DMS 273 (cell line): ENCODE data around the gene ONECUT1.

Source experiments
- DNase-seq: peaks from one replicate; lab custom pipeline; 2025; ENCODE audit not compliant: unreplicated experiment; lab: John Stamatoyannopoulos, UW

The ONECUT1 gene

DNA sequence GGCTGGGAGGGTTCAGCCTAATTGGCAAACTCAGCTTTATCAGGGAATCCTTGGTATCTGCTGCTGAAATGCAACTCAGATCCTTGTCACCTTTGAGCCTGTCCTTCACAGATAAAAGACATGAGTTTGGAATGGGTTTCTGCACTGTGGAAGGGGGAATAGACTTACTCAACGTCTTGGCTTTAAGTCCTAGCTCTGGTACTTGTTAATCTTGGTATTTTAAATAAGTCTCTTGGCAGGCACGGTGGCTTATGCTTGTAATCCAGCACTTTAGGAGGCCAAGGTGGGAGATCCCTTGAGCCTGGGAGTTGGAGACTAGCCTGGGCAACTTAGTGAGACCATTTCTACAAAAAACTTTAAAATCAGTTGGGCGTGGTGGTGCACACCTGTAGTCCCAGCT, 55.8 kb downstream of the ONECUT1 start:
- DNase-seq = no peak

DNA sequence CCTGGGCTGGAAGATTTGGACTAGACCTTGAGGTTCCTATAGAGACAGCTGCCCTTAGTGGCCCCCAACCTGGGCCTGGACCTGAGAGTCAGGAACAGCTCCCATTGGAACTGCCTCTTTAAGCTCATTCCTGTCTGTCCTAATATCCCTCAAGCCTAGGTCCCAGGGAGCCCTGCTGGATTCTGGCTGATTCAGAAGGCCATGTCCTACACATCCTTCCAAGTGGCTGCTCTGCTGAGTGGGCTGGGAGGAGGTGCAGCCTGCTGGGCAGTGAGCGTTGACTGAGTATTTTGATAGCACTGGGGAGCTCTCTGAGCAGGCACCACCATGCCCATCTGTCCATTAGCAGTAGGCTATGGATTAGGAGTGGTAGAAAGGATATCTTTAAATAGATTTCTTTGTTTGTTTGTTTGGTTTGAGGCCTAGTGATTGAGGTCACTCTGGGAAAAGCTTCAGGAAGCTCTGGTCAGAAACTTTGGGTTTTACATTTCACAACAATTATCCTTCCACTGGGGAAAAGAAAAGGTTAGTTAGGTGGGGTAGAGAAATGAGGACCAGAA, 56.4 kb downstream of the ONECUT1 start:
- DNase-seq = no peak

DNA sequence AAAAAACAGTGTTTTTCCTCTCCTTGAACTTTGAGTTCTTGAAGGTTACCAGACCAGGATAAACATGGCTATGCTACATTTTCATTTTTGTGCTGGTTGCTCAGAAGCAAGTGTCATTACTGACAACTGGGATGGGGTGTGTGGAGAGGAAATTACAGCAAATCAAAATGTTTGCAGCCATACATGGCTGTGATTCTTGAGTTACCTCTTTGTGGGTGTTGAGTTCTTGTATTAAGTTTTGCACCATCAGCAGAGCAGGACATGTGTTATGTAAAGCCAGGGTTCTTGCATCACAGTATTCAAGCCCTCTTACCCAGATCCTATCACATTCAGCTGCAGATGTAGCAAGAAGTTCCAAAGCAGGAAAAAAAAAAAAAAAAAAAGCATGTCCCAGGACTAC, 57.0 kb downstream of the ONECUT1 start:
- no peak for DNase-seq

DNA sequence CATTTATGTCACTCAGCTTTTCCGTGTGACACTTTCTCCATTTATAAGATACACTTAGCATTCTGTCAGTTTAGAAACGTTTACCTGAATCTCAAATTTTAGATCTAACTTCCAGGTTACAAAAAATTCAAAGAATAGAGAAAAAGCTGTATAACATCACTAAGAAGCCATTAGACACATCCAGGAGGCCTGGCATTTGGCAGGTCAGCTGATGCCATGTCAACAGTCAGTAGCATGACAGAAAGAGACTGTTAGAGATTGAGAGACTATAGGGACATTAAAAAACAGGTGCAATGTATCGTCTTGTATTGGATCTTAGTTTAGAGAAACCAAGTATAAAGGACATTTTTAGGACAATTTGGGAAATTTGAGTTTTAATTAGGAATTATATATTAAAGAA, 57.6 kb downstream of the ONECUT1 start:
- DNase-seq = no peak

DNA sequence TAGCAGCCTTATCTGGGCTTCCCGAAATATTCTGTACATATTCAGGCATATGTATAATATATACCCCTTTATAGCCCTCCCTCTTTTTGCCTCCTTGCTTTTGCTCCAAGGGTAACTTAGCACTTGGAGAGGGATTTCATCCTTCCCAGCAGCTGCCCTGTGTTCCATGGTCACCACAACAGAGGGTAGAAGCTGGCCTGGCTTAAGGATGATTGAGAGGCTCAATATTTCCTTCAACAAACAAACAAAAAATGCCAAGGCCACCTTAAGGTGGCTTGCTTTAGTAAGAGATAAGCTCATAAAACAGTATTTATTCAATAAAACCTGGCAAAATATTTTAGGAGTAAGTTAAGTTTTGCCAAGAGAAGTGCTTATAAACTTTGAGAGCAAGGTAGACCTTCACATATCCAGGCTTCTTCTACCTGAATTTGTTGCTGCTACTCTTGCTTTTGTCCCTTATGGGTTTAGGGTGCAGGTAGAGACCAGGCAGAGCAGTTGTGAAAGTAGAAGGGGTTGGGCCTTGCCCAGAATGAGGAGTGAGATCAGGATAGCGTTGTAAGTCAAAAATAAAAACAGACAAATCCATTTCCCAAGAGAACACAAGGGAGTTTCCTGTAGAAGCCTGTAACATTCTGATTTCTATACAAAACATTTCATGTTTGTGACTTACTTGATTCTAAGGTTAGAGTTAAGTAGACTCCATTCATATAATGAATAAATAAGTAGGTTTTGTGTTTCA, 58.2 kb downstream of the ONECUT1 start:
- no peak for DNase-seq

DNA sequence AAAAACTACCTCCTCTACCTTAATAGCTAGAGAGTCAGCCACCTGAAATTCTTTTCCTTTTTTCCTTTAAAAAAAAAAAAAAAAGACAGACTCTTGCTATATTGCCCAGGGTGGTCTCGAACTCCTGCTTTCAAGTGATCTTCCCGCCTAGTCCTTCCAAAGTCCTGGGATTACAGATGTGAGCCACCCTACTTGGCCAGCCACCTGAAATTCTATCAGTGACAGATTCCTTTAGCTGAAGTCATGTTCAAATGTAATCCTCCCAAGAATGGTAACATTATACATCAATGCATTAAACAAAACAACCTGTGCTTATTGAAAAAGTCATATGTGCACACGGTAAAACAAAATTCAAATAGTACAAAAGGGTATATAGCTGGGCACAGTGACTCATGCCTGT, 59.1 kb downstream of the ONECUT1 start:
- DNase-seq = no peak

DNA sequence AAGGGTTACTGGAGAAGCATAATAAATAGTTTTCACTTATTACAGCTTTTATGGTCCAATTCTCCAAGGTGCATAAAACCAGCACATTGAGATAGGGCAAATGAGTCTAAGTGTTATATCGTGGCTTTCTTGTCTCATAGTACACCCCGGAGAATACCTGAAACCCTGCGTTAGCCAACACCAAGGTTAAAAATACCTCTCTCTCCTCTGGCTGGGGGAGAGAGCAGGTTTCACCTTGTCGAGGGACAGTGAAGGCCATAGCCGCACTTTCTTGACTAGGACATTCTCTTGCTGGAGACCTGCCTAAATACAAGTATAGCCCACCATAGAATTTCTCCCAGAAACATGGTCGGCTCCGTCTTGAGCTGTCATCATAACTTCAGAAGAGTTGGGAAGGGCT, 59.5 kb downstream of the ONECUT1 start:
- no peak for DNase-seq

DNA sequence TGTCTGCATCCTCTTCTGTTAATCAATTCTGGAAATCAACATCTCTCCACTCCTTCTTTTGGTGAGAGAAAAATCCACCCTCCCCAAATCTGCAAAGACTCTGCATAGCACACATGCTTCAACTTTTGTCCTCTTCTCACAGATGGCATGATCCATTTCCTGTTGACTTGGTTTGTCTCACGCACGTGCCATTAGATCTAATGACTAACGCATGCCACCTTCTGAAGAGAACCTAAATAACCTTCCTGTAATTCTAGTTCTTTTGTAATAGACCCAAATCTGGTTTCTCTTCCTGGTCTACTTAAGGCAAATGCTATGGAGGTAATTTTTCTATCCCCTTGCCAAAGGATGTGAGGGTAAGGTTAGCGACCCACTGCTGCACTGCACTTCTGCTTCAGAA, 60.0 kb downstream of the ONECUT1 start:
- no peak for DNase-seq

DNA sequence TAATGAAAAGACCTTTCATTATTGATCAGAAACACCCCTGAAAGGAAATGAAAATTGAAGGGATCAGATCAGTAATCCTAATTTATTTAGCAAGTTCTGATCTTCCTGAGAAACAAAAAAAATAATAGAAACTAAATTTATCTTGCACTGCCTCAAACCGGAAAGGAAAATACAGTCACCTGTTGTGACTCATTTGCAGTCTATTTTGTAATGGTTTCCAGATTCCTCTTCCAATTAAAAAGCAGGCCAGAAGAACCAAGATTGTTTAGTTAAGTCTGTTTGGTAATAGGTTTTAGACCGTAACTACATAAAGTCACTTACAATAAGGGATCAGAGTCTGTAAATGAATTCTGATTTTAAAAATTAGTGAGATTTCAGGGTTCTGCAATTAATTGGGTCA, 61.2 kb downstream of the ONECUT1 start:
- no peak for DNase-seq

DNA sequence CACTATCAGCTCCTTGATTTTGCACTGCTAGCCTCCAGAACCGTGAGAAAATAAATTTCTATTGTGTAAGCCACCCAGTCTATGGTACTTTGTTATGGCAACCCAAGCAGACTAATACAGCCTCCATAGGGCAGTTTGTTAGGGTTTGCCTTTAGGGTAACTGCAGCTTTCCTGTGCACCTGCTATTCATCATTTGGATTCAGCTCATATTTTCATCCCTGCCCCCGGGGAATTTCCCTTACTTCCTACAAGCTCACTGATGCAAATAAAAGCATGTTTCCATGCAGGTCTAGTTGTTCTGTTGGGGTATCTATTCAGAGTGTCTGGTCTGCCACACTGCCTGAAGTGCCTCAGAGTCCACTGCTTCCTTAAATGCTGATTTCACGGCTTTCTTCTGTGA, 62.3 kb downstream of the ONECUT1 start:
- DNase-seq = no peak

DNA sequence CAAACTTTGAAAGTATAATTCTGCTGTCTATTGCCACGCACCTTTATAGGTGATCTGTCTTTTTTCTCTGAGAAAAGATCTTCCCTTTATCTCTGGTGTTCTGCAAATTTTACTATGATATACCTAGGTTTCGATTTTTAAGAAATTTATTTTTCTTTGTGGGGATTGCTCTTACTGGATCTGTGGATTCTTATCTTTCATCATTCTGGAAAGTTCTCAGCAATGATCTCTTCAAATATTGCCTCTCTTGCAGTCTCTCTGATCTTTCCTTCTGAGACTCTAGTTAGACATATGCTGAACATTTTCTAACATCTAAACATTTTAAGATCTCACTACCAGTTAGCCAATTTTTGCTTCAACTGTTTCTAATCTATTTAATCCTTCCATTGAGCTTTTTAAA, 63.9 kb downstream of the ONECUT1 start:
- no peak for DNase-seq

DNA sequence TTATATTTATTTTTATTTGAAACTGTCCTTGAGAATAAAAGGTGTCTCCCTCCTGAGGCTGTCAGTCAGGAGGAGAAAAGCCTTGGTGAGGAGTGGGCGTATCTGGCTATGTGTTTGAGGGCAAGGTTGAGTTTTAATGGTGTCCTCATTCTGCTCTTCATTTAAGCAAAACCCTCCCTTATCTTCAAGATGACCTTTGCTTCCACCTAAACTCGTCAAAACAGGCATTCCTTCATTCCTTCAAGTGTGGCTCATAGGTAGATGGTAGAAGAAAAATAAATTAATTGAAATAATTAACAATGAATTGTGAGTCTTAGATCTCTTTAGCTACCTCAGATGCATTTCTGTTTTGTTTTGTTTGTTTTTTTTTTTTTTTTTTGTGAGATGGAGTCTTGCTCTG, 71.6 kb downstream of the ONECUT1 start:
- no peak for DNase-seq

DNA sequence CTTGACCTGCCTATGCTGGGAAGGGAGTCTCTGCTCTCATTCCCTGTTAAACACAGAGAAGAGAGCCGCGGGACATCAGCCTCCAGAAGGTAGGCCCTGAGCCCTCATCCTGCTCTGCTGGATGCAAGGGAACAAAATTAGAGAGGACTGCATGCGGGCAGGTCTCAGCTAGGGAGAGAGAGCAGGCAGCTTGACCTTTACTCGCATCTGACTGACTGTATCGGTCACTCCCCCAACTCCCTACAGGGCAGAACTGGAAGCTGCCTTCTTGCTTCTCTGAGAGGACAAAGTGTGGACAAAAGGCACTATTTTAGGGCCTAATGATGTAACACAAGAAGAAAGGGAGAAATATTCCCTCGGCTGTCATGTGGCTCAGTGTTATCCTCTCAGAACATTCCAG, 72.2 kb downstream of the ONECUT1 start:
- DNase-seq = no peak

DNA sequence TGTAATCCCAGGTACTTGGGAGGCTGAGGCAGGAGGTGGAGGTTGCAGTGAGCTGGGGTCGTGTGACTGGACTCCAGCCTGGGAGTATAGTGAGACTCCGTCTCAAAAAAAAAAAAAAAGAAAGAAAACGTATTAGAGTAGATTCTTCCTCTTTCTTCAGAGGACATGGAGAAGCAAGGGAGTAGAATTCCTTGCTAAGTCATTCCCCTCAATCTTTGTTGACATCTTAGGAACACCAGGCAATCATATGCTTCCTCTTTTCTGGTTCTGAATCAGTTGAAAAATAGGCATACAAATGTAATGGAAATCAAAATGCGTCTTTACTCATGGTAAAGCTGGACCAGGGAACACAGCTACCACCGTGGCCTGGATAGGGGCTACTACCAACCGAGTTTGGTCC, 72.7 kb downstream of the ONECUT1 start:
- DNase-seq = no peak

DNA sequence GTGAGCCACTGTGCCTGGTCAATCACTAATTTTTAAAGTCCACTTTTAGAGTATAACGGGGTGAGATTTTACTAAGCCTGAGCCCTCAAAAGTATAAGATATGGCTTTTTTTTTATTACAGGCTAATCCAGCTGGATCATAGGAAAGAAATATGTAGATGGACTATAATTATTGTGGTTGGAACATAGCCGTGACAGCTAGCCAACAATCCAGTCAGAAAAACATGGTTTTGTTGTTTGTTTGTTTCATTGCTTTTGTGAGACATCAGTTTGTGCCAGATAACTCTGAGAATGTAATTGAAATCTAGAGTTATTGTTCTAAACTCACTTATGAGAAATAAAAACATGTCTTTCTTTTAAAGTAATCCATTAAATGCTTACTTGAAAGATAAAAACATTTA, 73.6 kb downstream of the ONECUT1 start:
- no peak for DNase-seq

DNA sequence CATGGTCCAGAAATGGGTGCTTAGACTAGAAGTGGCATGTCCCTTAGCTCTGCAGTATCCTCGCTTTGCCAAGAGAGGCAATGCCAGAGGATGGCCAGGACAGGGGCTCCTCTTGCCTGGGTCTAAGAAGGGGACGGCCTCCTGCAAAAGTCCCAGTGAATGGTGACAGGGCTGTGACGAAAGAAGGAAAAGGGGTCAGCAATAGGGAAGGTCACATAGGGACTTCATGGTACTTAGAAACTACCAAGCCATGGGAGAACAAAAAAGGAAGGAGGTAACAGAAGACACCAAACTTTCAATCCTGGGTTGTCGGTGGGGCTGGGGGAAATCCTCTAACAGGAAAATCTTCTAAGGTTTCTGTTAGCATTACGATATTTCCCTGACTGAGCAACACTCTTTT, 74.7 kb downstream of the ONECUT1 start:
- no peak for DNase-seq

DNA sequence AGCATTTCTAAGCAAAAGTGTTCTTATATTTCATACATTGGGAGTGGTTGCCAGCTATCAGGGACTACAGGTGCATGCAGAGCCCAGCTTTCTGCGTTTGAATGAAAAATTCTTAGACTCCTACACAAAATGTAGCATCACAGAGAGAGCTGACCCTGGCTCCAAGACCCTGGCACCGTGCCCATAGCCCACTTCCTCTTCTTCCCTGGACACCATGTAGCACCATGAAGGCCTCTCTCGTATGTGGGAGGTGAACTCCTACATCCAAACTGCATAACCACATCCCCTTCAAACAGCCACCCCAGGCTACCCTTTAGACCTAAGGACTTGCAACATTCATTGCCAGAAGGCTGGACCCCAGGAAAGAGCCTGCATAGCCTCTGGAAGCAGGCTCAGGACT, 75.2 kb downstream of the ONECUT1 start:
- DNase-seq = no peak

DNA sequence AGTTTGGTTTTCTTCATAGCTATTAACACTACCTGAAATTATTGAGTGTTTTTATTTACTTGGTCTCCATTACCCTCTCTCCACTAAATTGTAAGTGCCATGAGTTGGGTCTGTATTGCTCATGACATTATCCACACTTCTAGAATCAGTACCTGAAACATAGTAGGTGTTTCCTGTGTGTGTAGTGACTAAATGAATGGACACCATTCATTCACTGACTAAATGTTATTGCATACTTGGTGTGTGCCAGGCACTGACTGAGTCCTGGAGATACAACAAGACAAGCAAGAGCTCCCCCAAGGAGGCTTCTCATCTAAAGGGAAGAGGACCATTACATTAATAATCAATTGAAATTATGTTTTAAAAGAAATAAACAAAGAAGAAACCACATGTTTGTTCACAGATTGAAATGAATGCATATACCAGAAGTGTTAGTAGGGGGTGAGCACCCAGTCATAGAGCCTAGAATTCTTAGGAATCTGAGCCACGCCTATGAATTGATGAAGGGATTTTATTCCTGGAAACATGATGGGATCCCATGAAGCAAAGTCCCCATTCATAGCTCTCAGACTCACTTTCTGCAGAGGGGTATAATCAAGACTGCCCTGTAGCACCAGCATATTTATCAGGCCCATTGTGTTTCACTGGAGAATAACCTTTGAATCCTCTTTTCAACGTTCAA, 79.3 kb downstream of the ONECUT1 start:
- DNase-seq = no peak

DNA sequence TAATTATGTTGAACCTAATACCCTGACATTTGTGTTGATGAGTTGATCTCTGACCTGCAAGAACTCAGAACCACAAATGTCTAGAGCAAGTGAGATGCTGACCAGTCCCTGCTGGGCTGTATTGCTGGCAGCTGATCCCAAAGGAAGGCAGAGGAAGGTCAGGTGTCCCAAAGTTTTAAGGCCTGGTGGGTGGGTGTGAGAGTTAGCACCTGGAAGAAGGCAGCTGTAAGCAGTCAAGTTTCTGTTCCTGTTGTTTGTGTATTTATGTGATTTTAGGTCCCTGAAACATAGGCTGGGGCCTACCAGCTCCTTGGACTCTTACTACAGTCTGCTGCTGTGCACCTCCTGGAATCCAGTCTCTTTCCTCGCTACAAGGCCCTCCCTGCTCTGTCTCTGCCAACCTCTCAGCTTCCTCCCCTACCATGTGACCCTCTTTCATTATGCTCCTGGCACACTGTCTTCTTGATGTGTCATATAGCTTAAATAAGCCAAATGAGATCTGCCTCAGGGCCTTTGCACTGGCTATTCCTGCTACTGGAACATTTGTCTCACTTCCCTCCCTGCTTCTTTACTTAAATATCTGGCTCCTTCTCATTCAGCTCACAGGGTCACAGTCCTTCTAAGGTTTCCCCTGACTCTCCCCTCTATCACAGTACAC, 80.0 kb downstream of the ONECUT1 start:
- no peak for DNase-seq

DNA sequence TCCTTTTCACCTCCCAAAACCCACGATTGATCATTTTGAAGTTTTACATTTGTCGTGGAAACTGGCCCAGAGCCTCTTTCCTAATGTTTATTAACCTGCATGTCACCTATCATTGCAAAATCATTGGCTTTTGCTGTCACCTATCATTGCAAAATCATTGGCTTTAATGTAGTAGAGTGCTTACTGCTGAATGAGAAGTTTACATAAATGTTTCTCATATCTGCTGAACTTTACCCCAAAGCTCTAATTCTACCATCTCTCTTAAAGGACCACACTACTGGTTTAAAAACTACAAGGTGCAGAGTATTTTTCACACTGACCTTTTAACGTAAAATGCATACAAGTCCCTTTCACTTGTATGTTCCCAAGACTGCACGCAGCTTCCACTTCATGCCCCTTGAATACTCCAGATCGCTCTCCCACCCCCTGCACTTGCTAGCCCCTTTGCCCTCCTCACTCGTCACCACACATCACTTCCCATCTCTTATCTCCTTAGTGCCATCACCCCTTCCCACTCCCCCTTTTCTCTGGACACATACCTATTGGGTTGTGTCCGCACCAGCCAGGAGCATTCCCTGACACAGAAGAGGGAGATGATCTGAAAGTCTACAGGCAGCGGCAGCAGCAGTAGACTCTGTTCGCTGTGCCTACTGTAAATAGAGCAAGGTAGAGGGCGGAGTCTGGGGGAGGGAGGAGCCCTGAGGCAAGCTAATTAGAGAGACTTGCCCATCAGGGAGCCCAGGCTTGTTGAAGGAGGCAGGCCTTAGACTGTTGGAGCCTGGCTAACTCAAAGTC, 80.8 kb downstream of the ONECUT1 start:
- DNase-seq = no peak
